DOHH2 (cell line): ENCODE results near the gene ZNF747.

Experiments
- CTCF ChIP-seq: fragments of 200-600 bp; sonication (generic); IDR thresholded peaks from one replicate; pipeline ENCODE4 v1.5.1; 2014; ENCODE audit warnings: antibody characterized with exemption, mild to moderate bottlenecking, low read depth, low read length; ENCODE audit not compliant: poor library complexity, severe bottlenecking
- EZH2phosphoT487 ChIP-seq: fragments of 200-600 bp; sonication (generic); IDR thresholded peaks from 2 replicates; pipeline ENCODE4 v1.6.1; 2017; ENCODE audit warnings: borderline replicate concordance, mild to moderate bottlenecking, antibody characterized with exemption, low read length, moderate library complexity, mixed read lengths

GRCh38 chr16:30490210-30490609 lies 44.4 kb downstream of the ZNF747 start:
- TF ChIP-seq CTCF (no peak), EZH2phosphoT487 (no peak)
